Parathyroid adenoma (tissue), 2 donors: Measurements from ENCODE around the gene MYO5B.
A peak's percentile ranks its signal among the peaks of the same experiment; 100 is the strongest.

Experiments
- H2AFZ ChIP-seq: fragments of 300-600 bp; sonication (generic); one replicate; pipeline ENCODE4 v1.7.0; 2017; ENCODE audit warnings: antibody characterized with exemption, mild to moderate bottlenecking
- H3K27ac ChIP-seq: fragments of 300-600 bp; sonication (generic); one replicate; pipeline ENCODE4 v1.7.0; 2017
- H3K27me3 ChIP-seq: fragments of 300-600 bp; sonication (generic); one replicate; pipeline ENCODE4 v1.7.0; 2017; ENCODE audit warnings: low read length; ENCODE audit not compliant: control insufficient read depth, insufficient read depth
- H3K36me3 ChIP-seq: fragments of 300-600 bp; sonication (generic); one replicate; pipeline ENCODE4 v1.7.0; 2017; ENCODE audit warnings: low read length; ENCODE audit not compliant: control insufficient read depth, insufficient read depth
- H3K4me1 ChIP-seq: fragments of 300-600 bp; sonication (generic); one replicate; pipeline ENCODE4 v1.7.0; 2017; ENCODE audit warnings: control low read depth
- H3K4me2 ChIP-seq: fragments of 300-600 bp; sonication (generic); one replicate; pipeline ENCODE4 v1.7.0; 2017; ENCODE audit warnings: low read length
- H3K4me3 ChIP-seq: fragments of 300-600 bp; sonication (generic); one replicate; pipeline ENCODE4 v1.7.0; 2017; ENCODE audit warnings: low read depth, low read length
- H3K79me2 ChIP-seq: fragments of 300-600 bp; sonication (generic); one replicate; pipeline ENCODE4 v1.7.0; 2017; ENCODE audit warnings: control low read depth
- H3K9ac ChIP-seq: fragments of 300-600 bp; sonication (generic); one replicate; pipeline ENCODE4 v1.7.0; 2017; ENCODE audit warnings: mild to moderate bottlenecking
- H3K9me3 ChIP-seq: fragments of 300-600 bp; sonication (generic); one replicate; pipeline ENCODE4 v1.7.0; 2017; ENCODE audit warnings: low read length; ENCODE audit not compliant: control insufficient read depth
- CTCF ChIP-seq: fragments of 300-600 bp; sonication (generic); IDR thresholded peaks from one replicate; pipeline ENCODE4 v1.7.0; 2017; ENCODE audit warnings: antibody characterized with exemption, mild to moderate bottlenecking
- donor health status: primary hyperparathyroidism.

Gene MYO5B

GRCh38 chr18:50201476-50202018 lies 6.6 kb upstream of the MYO5B start:
- Histone ChIP-seq H3K27ac (no peak overlapping the region), H3K36me3 (no peaks in the 10 kb centered on the region), H3K9ac (no peak overlapping the region), H3K4me3 (no peak overlapping the region), H2AFZ (no peak overlapping the region), H3K27me3 (no peaks in the 10 kb centered on the region), H3K4me1 (peaks cover 5% of the 10 kb centered on the region), H3K79me2 (no peaks in the 10 kb centered on the region), H3K9me3 (no peaks in the 10 kb centered on the region), H3K4me2 (no peak overlapping the region)
- TF ChIP-seq CTCF: no peak

- H3K4me2 ChIP-seq: no peak overlapping the region
- no peak overlapping the region for H3K4me3 ChIP-seq
- TF ChIP-seq CTCF: no peak
- peaks cover 8% of the 10 kb centered on the region for H3K4me1 ChIP-seq
- no peaks in the 10 kb centered on the region for H3K9me3 ChIP-seq
- no peaks in the 10 kb centered on the region for H3K36me3 ChIP-seq
- H3K27me3 ChIP-seq: no peaks in the 10 kb centered on the region
- H3K79me2 ChIP-seq: no peaks in the 10 kb centered on the region
- no peak overlapping the region for H3K27ac ChIP-seq
- no peak overlapping the region for H2AFZ ChIP-seq
- H3K9ac ChIP-seq: no peak overlapping the region
Observed at GRCh38 chr18:50199921-50200320, 5.0 kb upstream of the MYO5B start.

- no peaks in the 10 kb centered on the region for H3K36me3 ChIP-seq
- no peaks in the 10 kb centered on the region for H3K27me3 ChIP-seq
- H3K4me3 ChIP-seq: no peak overlapping the region
- no peak overlapping the region for H2AFZ ChIP-seq
- H3K9ac ChIP-seq: no peak overlapping the region
- peaks cover 8% of the 10 kb centered on the region for H3K4me1 ChIP-seq
- no peak for TF ChIP-seq CTCF
- H3K79me2 ChIP-seq: no peaks in the 10 kb centered on the region
- H3K27ac ChIP-seq: no peak overlapping the region
- H3K9me3 ChIP-seq: no peaks in the 10 kb centered on the region
- H3K4me2 ChIP-seq: no peak overlapping the region
Observed at GRCh38 chr18:50199346-50199855, 4.5 kb upstream of the MYO5B start.

GRCh38 chr18:50196261-50196660 lies 1.3 kb upstream of the MYO5B start:
- no peak for TF ChIP-seq CTCF

GRCh38 chr18:50195689-50196088 lies 742 bp upstream of the MYO5B start:
- Histone ChIP-seq H3K27me3 (no peaks in the 10 kb centered on the region), H3K4me1 (peaks cover 10% of the 10 kb centered on the region), H3K9me3 (no peaks in the 10 kb centered on the region), H3K9ac (no peak overlapping the region), H3K79me2 (no peaks in the 10 kb centered on the region), H3K4me2 (peak overlapping the region; percentile 73), H3K27ac (peak overlapping the region; percentile 58), H3K4me3 (peak overlapping the region; percentile 12), H2AFZ (peak overlapping the region; percentile 86), H3K36me3 (no peaks in the 10 kb centered on the region)
- TF ChIP-seq CTCF: no peak

More at GRCh38 chr18:50196261-50196660, 1.3 kb upstream of the MYO5B start:
- no peaks in the 10 kb centered on the region for H3K36me3 ChIP-seq
- no peak overlapping the region for H3K4me2 ChIP-seq
- H3K27ac ChIP-seq: no peak overlapping the region
- H3K9ac ChIP-seq: no peak overlapping the region
- no peaks in the 10 kb centered on the region for H3K9me3 ChIP-seq
- no peaks in the 10 kb centered on the region for H3K27me3 ChIP-seq
- no peak overlapping the region for H2AFZ ChIP-seq
- no peak overlapping the region for H3K4me3 ChIP-seq
- H3K79me2 ChIP-seq: no peaks in the 10 kb centered on the region
- H3K4me1 ChIP-seq: peaks cover 10% of the 10 kb centered on the region
